Prostate gland (tissue), 2 donors: Measurements from ENCODE around the gene TNS3. TPM values are rescaled to one million over a fixed set of nuclear protein-coding genes. Genes with fewer than 3 reads are reported as not detected.
"Not testable (repeated sequence)": the region's sequence is repeated elsewhere in the genome, so short reads cannot be mapped to it uniquely, and the experiment has no call there.

Experiments used
- DNase-seq: peaks from one replicate; pipeline ENCODE4 v3.0.0-alpha.2; 2019; ENCODE audit warnings: low spot score
- H3K27ac ChIP-seq, 2 donors: fragments of 200-600 bp; sonication (generic); 2 replicates each; pipeline ENCODE4 v1.5.1; 2017 to 2019
- H3K27me3 ChIP-seq: fragments of 200-600 bp; sonication (generic); replicated peaks from 2 replicates; pipeline ENCODE4 v1.5.1; 2019; ENCODE audit not compliant: insufficient read depth
- H3K36me3 ChIP-seq, 2 donors: fragments of 200-600 bp; sonication (generic); 1 replicate in 1 of 2; 2 replicates in 1 of 2; pipeline versions ENCODE4 v1.5.1 to v1.8.1; 2017 to 2019
- H3K4me1 ChIP-seq: fragments of 200-600 bp; sonication (generic); replicated peaks from 2 replicates; pipeline ENCODE4 v1.5.1; 2019
- H3K4me3 ChIP-seq, 2 donors: fragments of 200-600 bp; sonication (generic); 2 replicates each; pipeline ENCODE4 v1.5.1; 2017 to 2019
- H3K9me3 ChIP-seq: fragments of 200-600 bp; sonication (generic); 2 replicates; pipeline ENCODE4 v1.5.1; 2017
- CTCF ChIP-seq, 4 experiments: fragments of 200-600 bp in 2 of 4; fragments of 450-650 bp in 2 of 4; sonication (generic) in 2 of 4; IDR thresholded peaks; 1 replicate in 3 of 4; 2 replicates in 1 of 4; pipeline ENCODE4 v1.5.1; 2016 to 2019; ENCODE audit warnings: antibody characterized with exemption in 4 of 4, mild to moderate bottlenecking in 2 of 4, moderate library complexity in 2 of 4
- POLR2A ChIP-seq: fragments of 450-650 bp; IDR thresholded peaks from one replicate; pipeline ENCODE4 v1.6.1; 2016; ENCODE audit warnings: antibody characterized with exemption, mild to moderate bottlenecking
- POLR2AphosphoS5 ChIP-seq: sonication (generic); formaldehyde crosslinking; IDR thresholded peaks from one replicate; pipeline ENCODE4 v1.6.1; 2017; ENCODE audit warnings: antibody characterized with exemption
- WGBS: methylation state at CpG from one replicate; pipeline ENCODE4 v1.1.5; 2018; 5-methylcytosine and 5-hydroxymethylcytosine counted together
- intact Hi-C: fragments of 100-400 bp; cut with DNase I; formaldehyde crosslinking; loops from one replicate; pipeline ENCODE4 v1.14.2; 2022
- total RNA-seq, 2 donors: library from RNA; depleted of rRNA; stranded (reverse); fragments of >200 nt; gene quantifications; one replicate each; pipeline ENCODE4 v1.1.0, GENCODE V29; 2016

Gene TNS3
- total RNA-seq, 2 donors from 2014 or later, result 19.5 to 95.8 TPM

GRCh38 chr7:47469846-47470245, 112.1 kb downstream of the TNS3 start:
- not testable (repeated sequence) for H3K4me1 ChIP-seq

GRCh38 chr7:47466832-47467231, 115.1 kb downstream of the TNS3 start:
- no peak for DNase-seq
- H3K27me3 ChIP-seq, result no peaks in the 10 kb centered on the region
- intact Hi-C loops, result no loop called here
- no peaks in the 10 kb centered on the region for H3K9me3 ChIP-seq
- TF ChIP-seq POLR2AphosphoS5 (no peak), POLR2A (no peak), CTCF (IDR thresholded peaks at IDR 0.05) (no peak)
- H3K4me3 ChIP-seq, result no peak overlapping the region
- 94% methylated on average over 4 of the region's 4 CpGs for WGBS
- H3K36me3 ChIP-seq, result no peaks in the 10 kb centered on the region
- no peak overlapping the region for H3K27ac ChIP-seq
- no peaks in the 10 kb centered on the region for H3K4me1 ChIP-seq

More at GRCh38 chr7:47469846-47470245, 112.1 kb downstream of the TNS3 start:
- WGBS, result 62% methylated on average over 5 of the region's 5 CpGs
- H3K36me3 ChIP-seq, H3K27me3 ChIP-seq, intact Hi-C loops, H3K4me3 ChIP-seq, DNase-seq, H3K9me3 ChIP-seq: not testable (repeated sequence)
- peak; percentile 40 for TF ChIP-seq POLR2AphosphoS5
- peak overlapping the region in 1 of 2 donors; percentile 16 for H3K27ac ChIP-seq

GRCh38 chr7:47465191-47465590, 116.7 kb downstream of the TNS3 start:
- H3K27ac ChIP-seq, result no peak overlapping the region
- H3K4me3 ChIP-seq, result no peak overlapping the region
- no peak for DNase-seq
- intact Hi-C loops, result no loop called here
- TF ChIP-seq POLR2AphosphoS5 (no peak), POLR2A (no peak), CTCF (IDR thresholded peaks at IDR 0.05) (no peak)
- H3K9me3 ChIP-seq, result no peaks in the 10 kb centered on the region
- no peaks in the 10 kb centered on the region for H3K27me3 ChIP-seq
- no peaks in the 10 kb centered on the region for H3K36me3 ChIP-seq
- 92% methylated on average over 7 of the region's 7 CpGs for WGBS
- peaks cover 4% of the 10 kb centered on the region for H3K4me1 ChIP-seq

- Histone ChIP-seq H3K27me3 (no peaks in the 10 kb centered on the region), H3K27ac (no peak overlapping the region), H3K4me1 (peaks cover 4% of the 10 kb centered on the region), H3K9me3 (no peaks in the 10 kb centered on the region), H3K36me3 (no peaks in the 10 kb centered on the region), H3K4me3 (no peak overlapping the region)
- no peak for DNase-seq
- whole genome bisulfite sequencing, result 94% methylated on average over 9 of the region's 9 CpGs
- TF ChIP-seq POLR2AphosphoS5 (no peak), POLR2A (no peak), CTCF (IDR thresholded peaks at IDR 0.05) (no peak)
- intact Hi-C loops, result no loop called here
Observed at GRCh38 chr7:47464266-47464665, 117.6 kb downstream of the TNS3 start.

GRCh38 chr7:47461746-47462145, 120.2 kb downstream of the TNS3 start:
- no peaks in the 10 kb centered on the region for H3K27me3 ChIP-seq
- H3K4me1 ChIP-seq, result peaks cover 4% of the 10 kb centered on the region
- no peak overlapping the region for H3K4me3 ChIP-seq
- H3K36me3 ChIP-seq, result no peaks in the 10 kb centered on the region
- no peaks in the 10 kb centered on the region for H3K9me3 ChIP-seq
- WGBS, result 91% methylated on average over 4 of the region's 4 CpGs
- no peak for DNase-seq
- intact Hi-C loops, result no loop called here
- TF ChIP-seq POLR2AphosphoS5 (no peak), CTCF (IDR thresholded peaks at IDR 0.05) (no peak), POLR2A (no peak)
- H3K27ac ChIP-seq, result no peak overlapping the region
